ENCODE results near the gene CCL15. TPM values are rescaled to one million over a fixed set of nuclear protein-coding genes. Genes with fewer than 3 reads are reported as not detected.
"Not testable (repeated sequence)": the region's sequence is repeated elsewhere in the genome, so short reads cannot be mapped to it uniquely, and the experiment has no call there.

CCL15 gene
- total and polyA plus RNA-seq, 4 donors, result 8.8 to 27.8 (median 11.6) TPM

- H3K36me3 ChIP-seq (ENCODE audit: control insufficient read depth in 4 of 4, insufficient read depth in 3 of 4, low read depth in 1 of 4, low read length in 3 of 4), result not testable (repeated sequence)
Observed at GRCh38 chr17:35995346-35995745, 6.0 kb downstream of the CCL15 start.

GRCh38 chr17:35991075-35991474, 10.3 kb downstream of the CCL15 start:
- H3K9me3 ChIP-seq (ENCODE audit: control insufficient read depth in 4 of 4, low read length in 3 of 4), result no peaks in the 10 kb centered on the region
- H3K4me3 ChIP-seq (ENCODE audit: low read depth in 1 of 3, low read length in 3 of 3), result no peak overlapping the region
- WGBS, result 31% methylated on average over 2 of the region's 2 CpGs
- no peak for DNase-seq (ENCODE audit: low spot score)
- peaks cover 3 to 36% (median 20%) of the 10 kb centered on the region in 4 donors for H3K4me1 ChIP-seq (ENCODE audit: control insufficient read depth in 4 of 4, insufficient read depth in 4 of 4, low read length in 3 of 4)
- no peak overlapping the region for H3K9ac ChIP-seq (ENCODE audit: low read depth in 1 of 2, low read length in 2 of 2)
- peak; percentile 38 to 76 for TF ChIP-seq EGR1 (IDR thresholded peaks at IDR 0.05; ENCODE audit: low read depth in 2 of 2)
- TF ChIP-seq CTCF (IDR thresholded peaks at IDR 0.05; ENCODE audit: low read depth, low read length, missing input control), result no peak
- TF ChIP-seq JUND (IDR thresholded peaks at IDR 0.05), result peak in 1 of 2 donors; percentile 38
- TF ChIP-seq SP1 (IDR thresholded peaks at IDR 0.05), result peak; percentile 87
- TF ChIP-seq RXRA (IDR thresholded peaks at IDR 0.05), result peak; percentile 76 to 89
- peak; percentile 64 for TF ChIP-seq YY1 (IDR thresholded peaks at IDR 0.05)
- no peak for TF ChIP-seq FOXA2 (IDR thresholded peaks at IDR 0.05)
- TF ChIP-seq FOXA1 (IDR thresholded peaks at IDR 0.05), result no peak
- no peak for TF ChIP-seq NR2F2 (IDR thresholded peaks at IDR 0.05)
- TF ChIP-seq, protein P1, sequence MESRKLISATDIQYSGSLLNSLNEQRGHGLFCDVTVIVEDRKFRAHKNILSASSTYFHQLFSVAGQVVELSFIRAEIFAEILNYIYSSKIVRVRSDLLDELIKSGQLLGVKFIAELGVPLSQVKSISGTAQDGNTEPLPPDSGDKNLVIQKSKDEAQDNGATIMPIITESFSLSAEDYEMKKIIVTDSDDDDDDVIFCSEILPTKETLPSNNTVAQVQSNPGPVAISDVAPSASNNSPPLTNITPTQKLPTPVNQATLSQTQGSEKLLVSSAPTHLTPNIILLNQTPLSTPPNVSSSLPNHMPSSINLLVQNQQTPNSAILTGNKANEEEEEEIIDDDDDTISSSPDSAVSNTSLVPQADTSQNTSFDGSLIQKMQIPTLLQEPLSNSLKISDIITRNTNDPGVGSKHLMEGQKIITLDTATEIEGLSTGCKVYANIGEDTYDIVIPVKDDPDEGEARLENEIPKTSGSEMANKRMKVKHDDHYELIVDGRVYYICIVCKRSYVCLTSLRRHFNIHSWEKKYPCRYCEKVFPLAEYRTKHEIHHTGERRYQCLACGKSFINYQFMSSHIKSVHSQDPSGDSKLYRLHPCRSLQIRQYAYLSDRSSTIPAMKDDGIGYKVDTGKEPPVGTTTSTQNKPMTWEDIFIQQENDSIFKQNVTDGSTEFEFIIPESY (IDR thresholded peaks at IDR 0.05), result peak; percentile 28
- no peak for TF ChIP-seq TAF1 (conservative IDR thresholded peaks at IDR 0.05)
- peak; percentile 92 to 95 for TF ChIP-seq HNF4A (conservative IDR thresholded peaks at IDR 0.05)
- TF ChIP-seq RAD21 (IDR thresholded peaks at IDR 0.05), result peak; percentile 41 to 53
- no peak for TF ChIP-seq GABPA (IDR thresholded peaks at IDR 0.05 in 1 of 2, conservative IDR thresholded peaks at IDR 0.05 in 1 of 2)
- peak; percentile 55 for TF ChIP-seq REST (IDR thresholded peaks at IDR 0.05)
- no peak for TF ChIP-seq MAX (IDR thresholded peaks at IDR 0.05)
- TF ChIP-seq HNF4G (IDR thresholded peaks at IDR 0.05), result peak; percentile 88
- TF ChIP-seq, protein P2, sequence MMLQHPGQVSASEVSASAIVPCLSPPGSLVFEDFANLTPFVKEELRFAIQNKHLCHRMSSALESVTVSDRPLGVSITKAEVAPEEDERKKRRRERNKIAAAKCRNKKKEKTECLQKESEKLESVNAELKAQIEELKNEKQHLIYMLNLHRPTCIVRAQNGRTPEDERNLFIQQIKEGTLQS (IDR thresholded peaks at IDR 0.05), result no peak
- H3K27me3 ChIP-seq (ENCODE audit: control insufficient read depth in 4 of 4, insufficient read depth in 4 of 4, low read length in 3 of 4), result no peaks in the 10 kb centered on the region
- H3K27ac ChIP-seq (ENCODE audit: low read depth in 1 of 2, low read length in 2 of 2), result peak overlapping the region; percentile 62 to 66
- H3K36me3 ChIP-seq (ENCODE audit: control insufficient read depth in 4 of 4, insufficient read depth in 3 of 4, low read depth in 1 of 4, low read length in 3 of 4), result peaks cover 0 to 2% (median 0%) of the 10 kb centered on the region in 4 donors

More at GRCh38 chr17:35995346-35995745, 6.0 kb downstream of the CCL15 start:
- H3K9ac ChIP-seq (ENCODE audit: low read depth in 1 of 2, low read length in 2 of 2); H3K9me3 ChIP-seq (ENCODE audit: control insufficient read depth in 4 of 4, low read length in 3 of 4); H3K27me3 ChIP-seq (ENCODE audit: control insufficient read depth in 4 of 4, insufficient read depth in 4 of 4, low read length in 3 of 4); H3K27ac ChIP-seq (ENCODE audit: low read depth in 1 of 2, low read length in 2 of 2); DNase-seq (ENCODE audit: low spot score); H3K4me3 ChIP-seq (ENCODE audit: low read depth in 1 of 3, low read length in 3 of 3): not testable (repeated sequence)
- WGBS, result 72% methylated on average over 2 of the region's 2 CpGs
- peaks cover 3 to 37% (median 24%) of the 10 kb centered on the region in 4 donors for H3K4me1 ChIP-seq (ENCODE audit: control insufficient read depth in 4 of 4, insufficient read depth in 4 of 4, low read length in 3 of 4)
